CD14-positive monocyte (primary cell): Measurements from ENCODE around the gene ATP1B1. TPM values are rescaled to one million over a fixed set of nuclear protein-coding genes. Genes with fewer than 3 reads are reported as not detected.

Source experiments
- DNase-seq, 3 donors: peaks; one replicate each; pipeline ENCODE4 v3.0.0-alpha.2; 2011 to 2022
- H2AFZ ChIP-seq: 2 replicates; pipeline ENCODE4 v1.6.0; 2012; ENCODE audit warnings: mild to moderate bottlenecking, low read depth, low read length, inconsistent platforms; ENCODE audit not compliant: insufficient read depth, poor library complexity, severe bottlenecking
- H3K27ac ChIP-seq, 2 donors: 1 replicate in 1 of 2; 2 replicates in 1 of 2; pipeline ENCODE4 v1.5.1; 2012 to 2013; ENCODE audit warnings: low read length in 2 of 2, control low read depth in 1 of 2, inconsistent platforms in 1 of 2, low read depth in 1 of 2, mild to moderate bottlenecking in 1 of 2
- H3K27me3 ChIP-seq, 2 donors: one replicate each; pipeline versions ENCODE4 v1.6.0 to v1.6.1; 2011 to 2013; ENCODE audit warnings: low read length in 2 of 2; ENCODE audit not compliant: control insufficient read depth in 2 of 2, insufficient read depth in 2 of 2
- H3K36me3 ChIP-seq, 2 donors: replicated peaks in 1 of 2; 1 replicate in 1 of 2; 2 replicates in 1 of 2; pipeline versions ENCODE4 v1.5.1 to v1.6.1; 2012 to 2013; ENCODE audit warnings: low read length in 2 of 2, control low read depth in 1 of 2, inconsistent platforms in 1 of 2, mild to moderate bottlenecking in 1 of 2; ENCODE audit not compliant: insufficient read depth in 2 of 2, control insufficient read depth in 1 of 2
- H3K4me1 ChIP-seq, 2 donors: 1 replicate in 1 of 2; 2 replicates in 1 of 2; pipeline versions ENCODE4 v1.5.1 to v1.6.1; 2012 to 2013; ENCODE audit warnings: low read length in 2 of 2, control low read depth in 1 of 2, inconsistent platforms in 1 of 2, mild to moderate bottlenecking in 1 of 2, moderate library complexity in 1 of 2; ENCODE audit not compliant: insufficient read depth in 2 of 2, control insufficient read depth in 1 of 2
- H3K4me2 ChIP-seq: replicated peaks from 2 replicates; pipeline ENCODE3; 2012; ENCODE audit warnings: low read length, moderate library complexity, mild to moderate bottlenecking; ENCODE audit not compliant: poor library complexity, severe bottlenecking; ENCODE audit errors: extremely low read depth
- H3K4me3 ChIP-seq, 3 experiments: fragments of 200-600 bp in 1 of 3; sonication (generic) in 1 of 3; replicated peaks in 1 of 3; 1 replicate in 2 of 3; 2 replicates in 1 of 3; pipeline ENCODE4 v1.5.1; 2011 to 2013; ENCODE audit warnings: low read length in 3 of 3, mild to moderate bottlenecking in 3 of 3, control low read depth in 2 of 3, low read depth in 2 of 3, inconsistent platforms in 1 of 3, moderate library complexity in 1 of 3
- H3K79me2 ChIP-seq: 2 replicates; pipeline ENCODE4 v1.6.0; 2012; ENCODE audit warnings: mild to moderate bottlenecking, control low read depth, inconsistent platforms, low read length, moderate library complexity; ENCODE audit not compliant: insufficient read depth
- H3K9ac ChIP-seq: 2 replicates; pipeline ENCODE4 v1.6.0; 2017; ENCODE audit warnings: low read length, mild to moderate bottlenecking; ENCODE audit not compliant: insufficient read depth, poor library complexity, severe bottlenecking
- H3K9me3 ChIP-seq, 2 donors: replicated peaks in 1 of 2; 1 replicate in 1 of 2; 2 replicates in 1 of 2; pipeline versions ENCODE4 v1.5.1 to v1.6.1; 2012 to 2013; ENCODE audit warnings: low read length in 2 of 2, control low read depth in 1 of 2; ENCODE audit not compliant: control insufficient read depth in 1 of 2, insufficient read depth in 1 of 2
- H4K20me1 ChIP-seq: 2 replicates; pipeline ENCODE4 v1.6.0; 2012; ENCODE audit warnings: mild to moderate bottlenecking, low read length, control low read depth, moderate library complexity; ENCODE audit not compliant: insufficient read depth
- H3K27ac Mint-ChIP-seq, 7 donors: one replicate each; pipeline ENCODE4 v1.8.0; 2020; ENCODE audit warnings: mild to moderate bottlenecking in 7 of 7, mixed read lengths in 7 of 7, moderate library complexity in 6 of 7, inconsistent platforms in 2 of 7
- H3K27me3 Mint-ChIP-seq, 3 donors: one replicate each; pipeline ENCODE4 v1.8.0; 2021 to 2022; ENCODE audit warnings: low read depth in 3 of 3, mild to moderate bottlenecking in 3 of 3, mixed read lengths in 3 of 3, moderate library complexity in 3 of 3, inconsistent platforms in 1 of 3
- H3K36me3 Mint-ChIP-seq, 2 donors: one replicate each; pipeline ENCODE4 v1.8.0; 2020; ENCODE audit warnings: mixed read lengths in 2 of 2, inconsistent platforms in 1 of 2, mild to moderate bottlenecking in 1 of 2
- H3K4me1 Mint-ChIP-seq: one replicate; pipeline ENCODE4 v1.8.0; 2020; ENCODE audit warnings: mild to moderate bottlenecking, mixed read lengths
- H3K4me3 Mint-ChIP-seq, 2 donors: one replicate each; pipeline ENCODE4 v1.8.0; 2020; ENCODE audit warnings: mild to moderate bottlenecking in 2 of 2, mixed read lengths in 2 of 2, moderate library complexity in 1 of 2
- H3K9me3 Mint-ChIP-seq, 7 donors: one replicate each; pipeline ENCODE4 v1.8.0; 2020 to 2022; ENCODE audit warnings: mixed read lengths in 7 of 7, mild to moderate bottlenecking in 6 of 7, moderate library complexity in 6 of 7, inconsistent platforms in 2 of 7
- CTCF ChIP-seq: fragments of 200-600 bp; IDR thresholded peaks from one replicate; pipeline ENCODE4 v1.8.0; 2022; ENCODE audit warnings: antibody characterized with exemption, mild to moderate bottlenecking
- WGBS: methylation state at CpG from one replicate; pipeline ENCODE4 v1.1.5; 2013; ENCODE audit warnings: missing lambda C conversion rate; ENCODE audit not compliant: insufficient coverage; 5-methylcytosine and 5-hydroxymethylcytosine counted together
- intact Hi-C, 2 donors: fragments of 100-400 bp; cut with micrococcal nuclease; formaldehyde crosslinking; loops; one replicate each; pipeline versions ENCODE4 v1.15.0 to v1.15.1; 2023
- polyA plus RNA-seq, 3 donors: library from polyadenylated mRNA; depleted of rRNA in 1 of 3; unstranded in 2 of 3; stranded (reverse) in 1 of 3; fragments of 300-500 nt in 2 of 3; fragments of >200 nt in 1 of 3; fragmentation: Illumina TruSeq in 2 of 3; gene quantifications; 1 replicate in 2 of 3; 2 replicates in 1 of 3; pipeline ENCODE4 v1.2.3, GENCODE V29; 2012 to 2021

The ATP1B1 gene
- polyA plus RNA-seq, 3 donors, result 0.63 to 5.1 (median 0.72) TPM

- no peaks in the 10 kb centered on the region for H3K9me3 ChIP-seq
- H3K27ac ChIP-seq, result no peak overlapping the region
- no peak overlapping the region for H3K4me2 ChIP-seq
- H4K20me1 ChIP-seq, result no peaks in the 10 kb centered on the region
- intact Hi-C loops, result no loop called here
- no peak for TF ChIP-seq CTCF
- H2AFZ ChIP-seq, result peak overlapping the region; percentile 4
- no peak for DNase-seq
- H3K4me1 ChIP-seq, result peaks cover 0 to 6% of the 10 kb centered on the region in 2 donors
- no peaks in the 10 kb centered on the region for H3K36me3 ChIP-seq
- no peaks in the 10 kb centered on the region for H3K9me3 Mint-ChIP-seq
- H3K4me1 Mint-ChIP-seq, result peaks cover 9% of the 10 kb centered on the region
- no peaks in the 10 kb centered on the region for H3K79me2 ChIP-seq
- H3K27me3 ChIP-seq, result peaks cover 0 to 3% of the 10 kb centered on the region in 2 donors
- no peak overlapping the region for H3K9ac ChIP-seq
- H3K4me3 ChIP-seq, result no peak overlapping the region
- 0% methylated on average over 1 of the region's 1 CpG for WGBS
- H3K36me3 Mint-ChIP-seq, result no peaks in the 10 kb centered on the region
- H3K27me3 Mint-ChIP-seq, result peaks cover 0 to 4% (median 0%) of the 10 kb centered on the region in 3 donors
- peak overlapping the region in 1 of 7 donors; percentile 41 for H3K27ac Mint-ChIP-seq
- H3K4me3 Mint-ChIP-seq, result no peak overlapping the region
Observed at GRCh38 chr1:169098380-169098779, 8.1 kb upstream of the ATP1B1 start.

GRCh38 chr1:169099561-169099960 lies 6.9 kb upstream of the ATP1B1 start:
- no peaks in the 10 kb centered on the region for H4K20me1 ChIP-seq
- H3K27ac ChIP-seq, result no peak overlapping the region
- H3K9ac ChIP-seq, result no peak overlapping the region
- Mint-ChIP-seq H3K27me3 (peaks cover 0 to 4% (median 2%) of the 10 kb centered on the region in 3 donors), H3K4me1 (peaks cover 9% of the 10 kb centered on the region), H3K9me3 (no peaks in the 10 kb centered on the region), H3K36me3 (no peaks in the 10 kb centered on the region), H3K4me3 (no peak overlapping the region), H3K27ac (no peak overlapping the region)
- intact Hi-C loops, result no loop called here
- H3K4me3 ChIP-seq, result no peak overlapping the region
- peaks cover 0 to 6% of the 10 kb centered on the region in 2 donors for H3K4me1 ChIP-seq
- H2AFZ ChIP-seq, result no peak overlapping the region
- TF ChIP-seq CTCF, result no peak
- H3K79me2 ChIP-seq, result no peaks in the 10 kb centered on the region
- peaks cover 8 to 15% of the 10 kb centered on the region in 2 donors for H3K27me3 ChIP-seq
- DNase-seq, result no peak
- H3K9me3 ChIP-seq, result no peaks in the 10 kb centered on the region
- WGBS, result 100% methylated on average over 2 of the region's 2 CpGs
- H3K36me3 ChIP-seq, result no peaks in the 10 kb centered on the region
- H3K4me2 ChIP-seq, result no peak overlapping the region
